Myocyte (in vitro differentiated cells): ENCODE measurements around the gene BCAR1. TPM values are rescaled to one million over a fixed set of nuclear protein-coding genes. Genes with fewer than 3 reads are reported as not detected.

Source experiments
- total RNA-seq: library from RNA; depleted of rRNA; stranded (reverse); fragments of >200 nt; gene quantifications from 2 replicates; pipeline ENCODE4 v1.2.3, GENCODE V29; 2014

Gene BCAR1
- total RNA-seq, 1 donor from 2014 or later: 104 TPM

Other genes with a start within 250 kb of the BCAR1 start
- gene LDHD, start 134.8 kb downstream of the BCAR1 start, total RNA-seq: 1.7 and 3.5 TPM in 2 replicates
- 11.1 and 12.0 TPM in 2 replicates for gene ZFP1, start 103.1 kb downstream of the BCAR1 start, total RNA-seq
- 2.3 and 6.1 TPM in 2 replicates for gene CTRB2, start 44.5 kb downstream of the BCAR1 start, total RNA-seq
- 3.4 and 4.5 TPM in 2 replicates for gene CTRB1, start 32.6 kb downstream of the BCAR1 start, total RNA-seq
- gene CFDP1, start 181.9 kb upstream of the BCAR1 start, total RNA-seq: 55.5 and 61.6 TPM in 2 replicates
- 8.2 and 15.0 TPM in 2 replicates for gene TMEM170A, start 213.1 kb upstream of the BCAR1 start, total RNA-seq
- 0.29 and 0.94 TPM in 2 replicates for gene CHST6, start 243.8 kb upstream of the BCAR1 start, total RNA-seq